ENCODE results near the gene ASB3.
"Not testable (repeated sequence)": the region's sequence is repeated elsewhere in the genome, so short reads cannot be mapped to it uniquely, and the experiment has no call there.

Gene ASB3

DNA sequence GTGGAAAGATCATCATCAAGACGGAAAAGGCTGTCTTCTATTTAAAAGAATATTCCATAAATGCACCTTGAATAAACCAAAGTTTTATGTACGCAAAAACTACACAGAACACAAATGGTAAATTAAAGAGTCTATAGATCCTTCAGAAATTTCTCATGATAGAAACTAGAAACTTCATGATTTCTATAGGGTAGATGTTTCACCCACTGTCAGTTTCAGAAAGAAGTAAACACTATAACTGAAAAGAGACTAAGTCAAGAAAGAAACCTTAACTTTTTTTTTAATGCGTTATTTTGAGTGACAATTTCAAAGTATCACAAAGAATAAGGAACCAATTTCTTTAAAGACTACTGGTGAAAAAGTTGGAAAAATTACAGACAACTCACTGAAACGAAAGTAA lies 61.1 kb downstream of the ASB3 start:
- DNase-seq, result no peak

DNA sequence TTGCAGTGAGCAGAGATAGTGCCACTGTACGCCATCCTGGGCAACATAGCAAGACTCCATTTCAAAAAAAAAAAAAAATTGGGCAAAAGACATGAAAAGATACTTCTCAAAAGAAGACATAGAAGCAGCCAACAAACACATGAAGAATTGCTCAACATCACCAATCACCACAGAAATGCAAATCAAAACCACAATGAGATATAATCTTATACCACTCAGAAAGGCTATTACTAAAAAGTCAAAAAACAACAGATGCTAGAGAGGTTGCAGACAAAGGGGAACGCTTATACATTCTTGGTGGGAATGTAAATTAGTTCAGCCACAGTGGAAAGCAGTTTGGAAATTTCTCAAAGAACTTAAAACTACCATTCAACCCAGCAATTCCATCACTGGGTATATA lies 62.2 kb downstream of the ASB3 start:
- DNase-seq, result no peak

DNA sequence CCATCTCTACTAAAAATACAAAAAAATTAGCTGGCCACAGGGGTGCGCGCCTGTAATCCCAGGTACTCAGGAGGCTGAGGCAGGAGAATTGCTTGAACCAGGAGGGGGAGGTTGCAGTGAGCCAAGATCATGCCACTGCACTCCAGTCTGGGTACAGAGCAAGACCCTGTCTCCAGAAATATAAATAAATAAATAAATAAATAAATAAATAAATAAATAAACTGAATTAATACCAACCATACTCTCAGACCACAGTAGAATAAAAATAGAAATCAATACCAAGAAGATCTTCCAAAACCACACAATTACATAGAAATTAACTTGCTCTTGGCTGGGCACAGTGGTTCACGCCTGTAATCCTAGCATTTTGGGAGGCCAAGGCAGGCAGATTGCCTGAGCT lies 65.8 kb downstream of the ASB3 start:
- not testable (repeated sequence) for DNase-seq

DNA sequence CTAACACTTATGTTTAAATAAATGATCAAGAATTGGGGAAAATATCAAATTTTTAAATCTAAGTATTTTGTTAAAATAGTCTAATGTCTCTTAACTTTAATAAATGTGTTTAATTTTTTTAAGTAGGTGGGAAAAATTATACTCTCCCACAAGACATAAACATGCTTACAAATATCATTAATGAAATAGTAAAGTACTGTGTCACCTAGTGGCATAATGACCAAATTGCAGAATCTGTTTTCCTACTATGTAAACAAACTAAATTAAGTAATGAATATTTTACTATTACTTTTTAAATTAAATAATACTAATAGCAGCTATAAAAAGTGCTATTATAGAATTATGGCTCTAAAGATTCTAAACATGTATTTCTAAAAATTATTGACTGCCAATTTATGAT lies 71.2 kb downstream of the ASB3 start:
- no peak for DNase-seq

DNA sequence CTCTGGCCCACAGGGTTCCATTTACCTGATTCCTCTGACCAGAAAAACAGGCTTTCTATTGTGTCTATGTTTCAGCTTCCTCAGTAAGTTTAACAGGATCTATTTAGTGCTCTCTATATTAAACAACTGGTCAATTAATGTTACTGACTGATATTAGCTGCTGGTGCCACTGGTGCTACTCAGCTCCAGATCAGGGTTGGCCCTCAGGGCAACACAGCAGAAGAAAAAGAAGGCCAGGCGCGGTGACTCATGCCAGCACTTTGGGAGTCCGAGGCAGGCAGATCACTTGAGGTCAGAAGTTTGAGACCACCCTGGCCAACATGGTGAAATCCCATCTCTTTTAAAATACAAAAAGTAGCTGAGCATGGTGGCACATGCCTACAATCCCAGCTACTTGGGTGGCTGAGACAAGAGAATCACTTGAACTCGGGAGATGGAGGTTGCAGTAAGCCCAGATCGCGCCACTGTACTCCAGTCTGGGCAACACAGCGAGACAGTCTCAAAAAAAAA lies 75.4 kb downstream of the ASB3 start:
- DNase-seq, result no peak

DNA sequence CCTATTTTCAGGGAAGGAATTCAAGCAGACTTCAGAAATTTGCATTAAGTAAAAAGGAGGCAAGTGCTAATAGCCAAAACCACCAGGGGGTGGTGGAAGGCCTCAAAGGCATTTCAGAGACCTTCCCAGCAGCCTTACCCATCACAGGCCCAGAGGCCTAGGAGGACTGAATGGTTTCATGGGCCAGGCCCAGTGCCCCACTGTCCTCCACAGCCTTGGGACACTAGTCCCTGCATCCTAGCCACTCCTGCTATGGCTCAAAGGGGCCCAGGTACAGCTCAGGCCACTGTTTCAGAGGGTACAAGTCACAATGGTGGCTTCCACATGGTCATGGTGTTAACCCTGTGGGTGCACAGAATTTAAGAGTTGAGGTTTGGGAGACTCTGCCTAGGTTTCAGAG lies 77.8 kb downstream of the ASB3 start:
- DNase-seq, result no peak

DNA sequence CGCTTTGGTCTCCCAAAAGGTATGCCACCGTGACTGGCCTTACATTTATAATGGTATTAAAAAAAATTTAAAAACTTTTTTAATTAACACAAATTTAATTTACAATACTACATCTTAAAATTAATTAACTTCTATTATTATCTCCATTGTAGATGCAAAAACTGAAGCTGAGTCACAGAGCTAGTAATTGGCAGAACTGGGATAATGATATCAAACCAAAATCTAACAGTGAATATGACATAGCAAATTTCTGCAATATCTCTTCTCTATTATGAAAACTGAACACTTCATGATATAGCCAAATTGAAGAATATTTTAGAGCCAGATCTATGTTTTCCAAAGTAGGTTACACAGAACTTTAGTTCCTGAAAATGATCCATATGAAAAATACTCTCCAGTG lies 85.5 kb downstream of the ASB3 start:
- no peak for DNase-seq

DNA sequence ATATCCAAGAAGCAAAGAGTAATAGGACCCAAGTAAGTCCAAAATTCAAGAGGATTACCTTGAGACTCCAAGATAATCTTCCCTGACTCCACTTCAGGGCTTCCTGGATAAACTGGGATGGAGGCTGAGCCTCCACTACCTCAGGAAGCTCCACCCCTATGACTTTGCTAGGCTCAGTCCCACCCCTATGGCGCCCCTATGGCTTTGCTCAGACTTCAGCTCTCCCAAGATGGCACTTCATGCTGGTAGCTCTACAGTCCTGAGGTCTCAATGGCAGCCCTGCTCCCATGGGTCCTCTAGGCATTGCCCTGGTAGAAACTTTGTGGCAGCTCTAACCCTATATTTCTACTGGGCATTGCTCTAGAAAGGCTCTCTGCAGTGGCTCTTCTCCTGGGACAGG lies 89.1 kb downstream of the ASB3 start:
- DNase-seq, result no peak

DNA sequence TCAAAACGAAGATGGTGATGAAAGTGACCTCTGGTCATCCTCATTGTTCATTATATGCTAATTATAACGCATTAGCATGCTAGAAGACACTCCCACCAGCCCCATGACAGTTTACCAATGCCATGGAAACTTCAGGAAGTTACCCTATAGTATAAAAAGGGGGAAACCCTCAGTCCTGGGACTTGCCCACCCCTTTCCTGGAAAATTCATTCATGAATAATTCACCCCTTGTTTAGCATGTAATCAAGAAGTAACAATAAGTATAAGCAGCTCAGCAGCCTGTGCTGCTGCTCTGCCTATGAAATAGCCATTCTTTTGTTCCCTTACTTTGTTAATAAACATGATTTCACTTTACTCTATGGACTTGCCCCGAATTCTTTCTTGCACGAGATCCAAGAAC lies 89.7 kb downstream of the ASB3 start:
- no peak for DNase-seq

DNA sequence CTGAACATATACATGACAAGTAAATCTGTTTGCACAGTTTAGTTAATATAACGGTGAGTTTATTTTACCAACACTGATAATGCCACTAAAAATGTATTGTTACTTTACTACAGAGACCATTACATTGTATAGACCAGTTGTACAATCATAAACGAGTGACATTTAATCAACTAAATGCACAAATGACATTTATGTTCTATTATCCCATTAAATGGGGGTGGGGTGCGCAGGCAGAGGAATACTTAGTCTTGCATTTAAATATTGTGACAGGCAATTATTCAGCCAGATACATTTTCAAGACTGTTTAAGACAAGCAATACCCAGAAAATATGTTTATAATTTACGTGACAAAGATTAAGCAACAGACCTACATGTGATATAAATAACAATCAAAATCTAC lies 91.2 kb downstream of the ASB3 start:
- no peak for DNase-seq

DNA sequence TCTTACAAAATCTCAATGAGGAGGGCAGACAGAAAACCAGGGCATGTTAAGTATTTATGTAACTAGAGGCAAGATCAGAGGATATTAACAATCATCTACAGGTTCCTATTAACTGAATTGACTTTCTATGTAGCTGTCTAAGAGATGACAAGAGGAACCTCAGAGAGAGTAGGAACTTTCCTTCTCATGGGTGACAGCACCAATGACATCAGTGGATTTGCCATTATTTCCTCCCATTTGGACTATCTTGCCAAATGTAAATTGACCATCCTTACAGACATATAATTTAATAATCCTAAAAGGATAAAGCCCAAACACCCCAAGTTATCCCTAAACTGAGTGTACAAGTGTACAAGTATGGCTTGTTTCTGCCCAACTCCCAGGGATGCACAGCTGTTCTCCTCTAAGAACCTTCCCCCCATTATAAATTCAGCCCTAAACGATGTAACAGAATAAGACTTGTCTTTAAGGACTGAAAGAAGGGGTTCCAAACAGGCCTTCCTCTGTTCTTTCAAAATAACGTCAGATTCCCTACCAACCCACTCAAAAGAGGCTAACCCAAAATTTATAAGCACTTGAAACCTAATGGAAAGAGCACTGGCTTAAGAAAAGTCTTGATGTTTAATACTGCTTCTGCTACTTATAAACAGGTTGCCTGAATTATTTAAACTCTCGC lies 92.5 kb downstream of the ASB3 start:
- no peak for DNase-seq

DNA sequence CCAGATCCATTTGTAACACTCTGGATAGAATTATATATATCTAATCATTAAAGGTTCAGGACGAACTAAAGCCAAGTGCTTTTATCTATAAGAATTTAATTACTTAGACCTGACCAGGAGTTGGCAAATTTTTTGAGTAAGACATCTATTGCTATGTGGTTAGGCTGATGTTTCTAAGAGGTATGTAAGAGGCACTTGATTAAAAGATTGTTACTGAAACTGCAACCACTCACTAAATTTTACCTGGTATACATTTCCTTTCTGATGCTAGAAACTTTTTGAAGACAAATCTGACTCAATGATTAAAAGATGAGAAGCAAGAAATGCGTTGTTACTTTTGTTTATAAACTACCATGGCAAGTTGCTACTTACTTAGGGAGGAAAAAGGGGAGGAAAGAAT lies 95.9 kb downstream of the ASB3 start:
- no peak for DNase-seq

DNA sequence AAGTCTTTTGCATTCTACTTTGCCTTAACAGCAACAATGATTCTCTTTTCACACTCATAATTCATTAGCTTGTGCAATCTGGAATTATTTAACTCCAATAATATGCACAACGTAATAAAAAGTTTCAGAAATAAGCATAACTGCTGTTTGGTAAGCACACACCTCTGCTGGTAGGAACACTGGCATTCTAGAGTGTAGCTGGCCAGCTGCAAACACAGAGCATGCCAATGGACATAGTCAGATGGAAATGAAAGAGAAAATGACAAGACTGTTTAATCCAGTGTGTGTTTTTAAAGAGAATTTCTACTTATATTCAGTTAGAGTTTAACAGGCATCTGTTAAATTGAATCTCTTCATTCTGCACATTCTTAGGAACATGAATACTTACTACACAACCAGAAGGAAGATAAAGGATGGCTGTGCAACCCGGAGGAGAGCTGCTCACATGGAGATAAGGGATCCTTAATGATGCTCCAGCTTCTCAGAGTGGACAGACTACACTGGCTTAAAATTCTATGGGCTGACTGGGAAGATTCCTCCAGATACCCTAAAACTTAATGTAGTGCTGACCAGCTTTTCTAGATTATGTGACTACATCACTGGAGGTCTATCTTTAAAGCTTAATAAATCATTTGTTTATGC lies 113.8 kb downstream of the ASB3 start:
- no peak for DNase-seq

DNA sequence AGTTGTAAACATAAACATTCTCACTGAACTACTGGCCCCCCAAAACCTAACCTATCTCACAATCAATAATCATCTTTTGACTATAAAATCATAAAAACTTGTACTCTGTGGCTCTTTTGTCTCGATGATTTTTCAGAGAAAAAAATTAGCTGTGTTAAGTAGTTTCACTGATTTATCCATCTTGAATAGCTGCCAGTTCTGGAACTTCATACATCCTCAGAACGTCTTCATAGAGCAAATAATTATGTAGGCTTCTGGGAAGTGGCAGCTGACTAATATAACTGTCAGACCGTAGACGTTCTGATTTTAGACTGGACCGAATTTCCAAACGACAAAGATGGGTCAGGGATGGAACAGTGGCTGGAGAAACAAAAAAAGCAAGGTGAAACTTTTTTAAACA lies 116.4 kb downstream of the ASB3 start:
- DNase-seq, result no peak

DNA sequence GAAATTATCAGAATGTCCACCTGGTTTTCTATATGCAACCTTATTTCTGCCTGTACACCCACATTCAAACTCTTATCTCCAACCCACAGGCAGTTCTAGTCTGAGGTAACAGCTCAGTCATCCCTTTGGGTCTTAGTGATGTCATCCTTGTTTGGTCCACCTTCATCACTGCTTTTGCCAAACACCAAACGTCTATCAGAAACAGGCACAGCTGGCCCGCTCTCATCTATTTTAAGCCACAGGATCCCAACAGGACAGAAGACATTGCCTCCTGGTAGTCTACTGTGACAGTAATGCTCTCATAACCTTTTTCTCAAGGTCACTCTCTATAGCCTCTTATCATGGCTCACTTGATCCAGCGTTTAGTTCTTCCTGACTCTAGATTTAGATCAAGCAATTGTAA lies 118.1 kb downstream of the ASB3 start:
- DNase-seq, result no peak

DNA sequence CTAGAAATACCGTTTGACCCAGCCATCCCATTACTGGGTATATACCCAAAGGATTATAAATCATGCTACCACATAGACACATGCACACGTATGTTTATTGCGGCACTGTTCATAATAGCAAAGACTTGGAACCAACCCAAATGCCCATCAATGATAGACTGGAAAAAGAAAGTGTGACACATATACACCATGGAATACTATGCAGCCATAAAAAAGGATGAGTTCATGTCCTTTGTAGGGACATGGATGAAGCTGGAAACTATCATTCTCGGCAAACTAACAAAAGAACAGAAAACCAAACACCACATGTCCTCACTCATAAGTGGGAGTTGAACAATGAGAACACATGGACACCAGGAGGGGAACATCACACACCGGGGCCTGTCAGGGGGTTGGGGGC lies 119.6 kb downstream of the ASB3 start:
- DNase-seq, result not testable (repeated sequence)

DNA sequence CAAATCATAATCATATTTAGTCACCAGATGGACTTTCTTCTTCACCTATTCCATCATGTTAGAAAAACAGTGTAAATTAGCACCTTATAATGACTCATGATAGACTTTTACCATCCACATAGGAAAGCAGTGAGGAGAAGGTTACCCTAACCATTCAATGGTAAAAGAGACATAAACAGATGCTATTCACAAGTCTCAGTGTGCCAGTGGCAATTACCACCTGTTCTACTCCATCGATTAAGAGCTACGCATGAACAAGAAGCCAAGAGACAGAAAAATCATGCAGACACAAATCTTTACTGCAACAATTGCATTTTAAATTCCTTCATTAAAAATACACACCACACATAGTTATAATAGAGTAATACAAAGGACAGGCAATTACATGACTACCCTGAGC lies 125.9 kb downstream of the ASB3 start:
- no peak for DNase-seq

DNA sequence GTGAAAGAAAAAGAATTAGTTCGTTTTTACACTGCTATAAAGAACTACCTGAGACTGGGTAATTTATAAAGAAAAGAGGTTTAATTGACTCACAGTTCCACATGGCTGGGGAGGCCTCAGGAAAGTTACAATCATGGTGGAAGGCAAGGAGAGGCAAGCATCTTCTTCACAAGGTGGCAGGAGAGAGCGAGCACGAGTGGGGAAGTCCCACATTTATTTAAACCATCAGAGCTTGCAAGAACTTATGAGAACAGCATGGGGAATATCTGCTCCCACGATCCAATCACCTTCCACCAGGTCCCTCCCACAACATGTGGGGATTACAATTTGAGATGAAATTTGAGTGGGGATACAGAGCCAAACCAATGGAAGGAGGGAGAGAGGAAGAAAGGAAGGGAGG lies 128.3 kb downstream of the ASB3 start:
- DNase-seq, result not testable (repeated sequence)

DNA sequence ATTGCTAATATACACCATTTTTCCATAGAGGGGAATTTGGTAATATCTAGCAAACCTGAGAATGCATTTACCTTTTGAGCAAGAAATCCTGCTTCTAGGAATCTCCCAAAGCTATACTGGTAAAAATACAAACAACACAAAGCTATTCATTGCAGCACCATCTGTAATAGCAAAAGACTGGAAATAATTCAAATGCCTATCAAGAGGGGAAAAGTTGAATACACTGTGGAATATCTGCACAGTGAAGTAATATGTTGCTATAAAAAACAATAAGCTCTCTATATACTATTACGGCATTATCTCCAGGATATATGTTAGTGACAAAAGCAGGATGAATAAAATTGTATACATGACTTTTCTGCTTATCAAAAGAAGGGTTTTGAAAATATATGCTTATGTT lies 131.5 kb downstream of the ASB3 start:
- no peak for DNase-seq

DNA sequence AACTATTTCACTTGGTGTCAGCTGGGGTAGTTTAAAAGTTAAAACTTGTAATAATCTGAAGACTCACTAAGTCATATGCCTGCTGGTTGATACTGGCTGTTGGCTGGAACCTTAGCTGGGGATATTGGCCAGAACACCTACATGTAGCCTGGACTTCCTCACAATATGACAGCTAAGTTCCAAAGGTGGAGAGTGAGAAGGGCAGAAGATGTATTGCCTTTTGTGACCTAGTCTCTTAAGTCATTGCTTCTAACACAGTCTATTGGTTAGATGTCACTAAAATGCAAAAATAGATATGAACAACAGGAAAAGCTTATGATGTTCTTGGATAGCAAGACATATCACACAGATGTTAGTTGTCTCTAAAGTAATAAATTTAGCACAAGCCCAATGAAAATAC lies 132.4 kb downstream of the ASB3 start:
- DNase-seq, result no peak

DNA sequence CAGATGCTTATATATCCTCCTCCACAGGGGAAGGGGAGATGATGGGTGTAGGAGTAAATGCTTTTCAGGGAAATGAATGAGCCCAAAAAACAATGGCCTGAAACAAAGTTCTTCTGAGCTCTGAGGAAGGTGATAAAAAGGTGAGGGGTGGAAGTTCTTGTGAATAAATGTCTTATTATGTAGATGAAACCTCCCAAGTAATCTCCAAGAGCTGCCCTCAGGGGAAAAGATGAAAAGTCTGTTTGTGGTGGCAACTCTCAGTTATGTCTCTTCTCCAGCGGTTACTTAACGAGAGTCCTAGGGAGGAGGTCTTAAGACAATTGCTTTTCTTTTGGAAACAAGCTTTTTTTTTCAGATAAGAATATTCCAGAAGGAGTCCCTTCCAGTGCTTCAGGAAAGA lies 134.6 kb downstream of the ASB3 start:
- DNase-seq, result no peak

DNA sequence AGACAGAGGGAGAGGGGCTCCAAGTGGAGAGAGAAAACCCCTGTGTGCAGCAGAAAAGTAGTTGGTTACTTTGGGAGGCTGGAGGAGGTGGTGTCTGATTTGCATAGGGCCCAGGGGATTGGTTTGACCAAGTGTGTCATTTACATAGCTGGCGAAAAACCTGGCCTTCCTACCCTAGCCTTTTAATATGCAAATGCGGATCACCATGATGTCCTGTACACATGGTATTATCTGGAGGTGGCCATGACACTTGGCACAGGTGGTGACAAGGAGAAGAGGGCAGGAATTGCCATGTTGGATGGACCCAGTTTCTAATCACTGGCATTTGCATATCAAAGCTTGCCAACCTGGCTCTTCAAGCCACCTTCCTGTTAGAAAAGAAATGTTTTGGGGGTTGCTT lies 140.0 kb downstream of the ASB3 start:
- no peak for DNase-seq

DNA sequence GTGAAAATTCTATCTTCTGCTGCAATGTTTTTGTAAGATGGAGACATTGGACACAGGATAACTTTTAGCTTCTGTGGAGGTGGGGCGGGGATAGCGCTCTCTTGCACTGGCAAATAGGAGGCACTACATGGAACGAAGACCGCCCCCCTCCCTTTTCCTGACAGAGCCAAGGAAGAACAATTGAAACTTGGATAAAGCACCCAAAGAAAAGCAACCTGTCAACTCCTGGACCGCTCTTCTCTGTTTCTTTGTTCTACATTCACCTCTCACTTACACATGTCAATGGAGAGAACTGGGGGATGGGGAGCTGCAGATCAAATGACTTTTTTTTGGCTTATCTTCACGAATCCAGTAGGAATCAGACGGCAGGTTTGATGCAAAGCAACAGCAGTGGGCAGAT lies 145.5 kb downstream of the ASB3 start:
- no peak for DNase-seq

DNA sequence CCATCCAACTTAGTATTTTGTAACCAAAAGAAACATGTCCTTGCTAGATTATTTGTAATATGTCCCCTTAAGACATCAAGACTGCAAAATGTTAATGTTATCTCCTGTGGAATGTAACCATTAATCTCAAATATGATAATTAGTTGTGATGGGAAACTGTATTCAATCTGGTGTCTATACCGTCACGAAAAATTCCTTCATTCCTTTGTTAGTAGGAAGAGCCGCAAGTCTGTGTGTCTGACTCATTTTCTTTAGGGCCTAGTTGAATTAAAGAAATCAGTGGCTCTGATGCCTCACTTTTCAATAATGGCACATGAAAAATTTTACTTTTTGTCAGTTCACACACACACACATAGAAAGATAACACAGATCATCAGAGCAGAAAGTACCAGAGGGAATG lies 146.3 kb downstream of the ASB3 start:
- no peak for DNase-seq

DNA sequence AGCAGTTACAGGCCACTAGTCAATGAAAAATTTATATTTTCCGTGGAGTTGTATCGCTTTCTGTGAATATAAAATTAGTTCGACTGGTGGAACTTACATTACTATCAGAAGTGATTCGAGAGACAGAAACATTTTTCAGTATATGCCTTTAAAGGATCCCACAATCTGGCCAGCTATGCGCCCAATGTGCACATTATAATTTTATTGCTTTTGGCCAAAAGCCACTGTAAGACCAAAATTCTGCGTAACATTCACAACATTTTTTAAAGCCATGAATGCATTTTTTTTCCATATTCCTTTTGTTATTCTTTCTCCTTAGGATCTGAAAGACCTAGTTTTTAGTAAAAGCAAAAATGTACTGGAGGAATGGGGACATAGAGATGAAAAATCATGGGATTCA lies 150.2 kb downstream of the ASB3 start:
- no peak for DNase-seq
